Nephron (organoid): ENCODE results near the gene RASGEF1B.

ENCODE experiments used
- H3K27ac Mint-ChIP-seq, 3 experiments: 2 replicates each; pipeline ENCODE4 v1.8.0; 2020; ENCODE audit warnings: mixed read lengths in 3 of 3, mild to moderate bottlenecking in 2 of 3, moderate library complexity in 1 of 3
- H3K27me3 Mint-ChIP-seq: 2 replicates; pipeline ENCODE4 v1.8.0; 2021; ENCODE audit warnings: low read depth, mild to moderate bottlenecking, moderate library complexity, mixed read lengths
- H3K36me3 Mint-ChIP-seq: 2 replicates; pipeline ENCODE4 v1.8.0; 2020; ENCODE audit warnings: low read depth, mixed read lengths
- H3K4me1 Mint-ChIP-seq: 2 replicates; pipeline ENCODE4 v1.8.0; 2020; ENCODE audit warnings: mixed read lengths
- H3K4me3 Mint-ChIP-seq, 3 experiments: 2 replicates each; pipeline ENCODE4 v1.8.0; 2020; ENCODE audit warnings: mild to moderate bottlenecking in 3 of 3, mixed read lengths in 3 of 3, moderate library complexity in 2 of 3
- H3K9me3 Mint-ChIP-seq: 2 replicates; pipeline ENCODE4 v1.8.0; 2020; ENCODE audit warnings: mixed read lengths
- CTCF ChIP-seq, 3 experiments: fragments of 200-600 bp; sonication (generic); IDR thresholded peaks; one replicate each; pipeline ENCODE4 v1.5.0; 2021; ENCODE audit warnings: antibody characterized with exemption in 3 of 3; ENCODE audit not compliant: unreplicated experiment in 3 of 3

The RASGEF1B gene

DNA sequence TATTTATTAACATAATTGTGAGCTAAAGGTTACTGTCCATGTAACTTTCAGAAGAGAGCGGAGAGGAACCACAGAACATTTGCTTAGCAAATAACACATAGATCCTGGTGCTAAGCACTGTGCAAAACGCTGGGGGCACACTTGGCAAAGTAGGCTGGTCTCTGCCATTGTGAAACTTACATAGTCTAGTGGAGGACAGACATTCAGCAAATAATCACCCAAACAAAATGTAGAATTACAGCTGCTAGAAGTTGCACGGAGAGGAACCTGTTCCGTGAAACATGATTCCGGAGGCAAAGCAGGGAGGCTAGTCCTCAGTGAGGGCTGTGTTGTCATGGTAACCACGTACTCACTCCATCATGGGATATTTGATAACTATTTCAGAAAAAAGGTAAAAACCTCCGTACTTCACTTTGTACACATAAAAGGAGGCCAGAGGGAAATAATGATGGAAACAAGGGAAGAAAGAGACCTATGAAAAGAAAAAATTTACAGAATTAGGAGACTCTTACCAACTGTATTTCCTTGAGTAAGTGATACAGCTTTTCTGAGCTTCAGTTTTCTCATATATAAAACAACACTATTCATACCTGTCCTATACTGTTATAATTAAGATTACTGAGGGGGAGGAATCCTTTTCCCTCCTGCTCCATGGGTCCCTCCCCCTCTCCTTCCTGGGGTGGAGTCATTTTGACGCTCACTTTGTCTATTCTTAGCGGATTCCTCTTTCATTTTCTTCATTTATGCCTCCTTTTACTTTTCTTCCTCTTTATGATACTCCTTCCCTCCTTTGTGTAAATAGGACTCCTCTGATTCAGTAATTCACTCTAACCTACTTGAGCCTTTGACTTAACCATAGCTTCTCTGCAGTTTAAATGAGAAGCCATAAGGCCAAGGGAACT is 825 bp upstream of the RASGEF1B start:
- TF ChIP-seq CTCF (IDR thresholded peaks at IDR 0.05; ENCODE audit: unreplicated experiment in 3 of 3): peak in 2 of 3 experiments; percentile 27 to 31
- H3K9me3 Mint-ChIP-seq: no peaks in the 10 kb centered on the region
- peaks cover 30% of the 10 kb centered on the region for H3K4me1 Mint-ChIP-seq
- H3K27ac Mint-ChIP-seq: peak overlapping the region; percentile 69 to 91 (median 83)
- H3K4me3 Mint-ChIP-seq: peak overlapping the region; percentile 86 to 90 (median 88)
- H3K27me3 Mint-ChIP-seq: peaks cover 10% of the 10 kb centered on the region
- no peaks in the 10 kb centered on the region for H3K36me3 Mint-ChIP-seq

DNA sequence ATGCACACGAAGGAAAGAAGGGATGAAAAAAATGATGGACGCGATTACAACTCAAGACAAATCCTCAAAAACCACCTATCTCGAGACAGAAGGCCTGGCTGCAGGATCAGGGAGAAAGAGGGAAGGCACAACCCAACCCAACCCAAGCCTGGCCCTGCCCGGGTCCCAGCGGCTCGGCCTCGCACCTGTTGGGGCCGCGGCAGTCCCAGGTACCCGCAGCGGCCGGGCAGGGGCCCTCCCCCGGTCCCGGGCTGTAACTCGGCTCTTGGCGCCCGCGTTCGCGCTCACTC is 464 bp downstream of the RASGEF1B start:
- Mint-ChIP-seq H3K4me1 (peaks cover 35% of the 10 kb centered on the region), H3K4me3 (peak overlapping the region; percentile 86 to 96 (median 92)), H3K36me3 (no peaks in the 10 kb centered on the region), H3K27ac (peak overlapping the region; percentile 73 to 87 (median 81)), H3K27me3 (peaks cover 10% of the 10 kb centered on the region), H3K9me3 (no peaks in the 10 kb centered on the region)
- TF ChIP-seq CTCF (IDR thresholded peaks at IDR 0.05; ENCODE audit: unreplicated experiment in 3 of 3): no peak

- H3K27ac Mint-ChIP-seq: peak overlapping the region; percentile 73 to 87 (median 81)
- H3K4me3 Mint-ChIP-seq: peak overlapping the region; percentile 86 to 96 (median 92)
- no peak for TF ChIP-seq CTCF (IDR thresholded peaks at IDR 0.05; ENCODE audit: unreplicated experiment in 3 of 3)
- peaks cover 41% of the 10 kb centered on the region for H3K4me1 Mint-ChIP-seq
- H3K27me3 Mint-ChIP-seq: peaks cover 5% of the 10 kb centered on the region
- no peaks in the 10 kb centered on the region for H3K9me3 Mint-ChIP-seq
- no peaks in the 10 kb centered on the region for H3K36me3 Mint-ChIP-seq
Observed at GRCh38 chr4:81470456-81471297, 1.0 kb downstream of the RASGEF1B start.

DNA sequence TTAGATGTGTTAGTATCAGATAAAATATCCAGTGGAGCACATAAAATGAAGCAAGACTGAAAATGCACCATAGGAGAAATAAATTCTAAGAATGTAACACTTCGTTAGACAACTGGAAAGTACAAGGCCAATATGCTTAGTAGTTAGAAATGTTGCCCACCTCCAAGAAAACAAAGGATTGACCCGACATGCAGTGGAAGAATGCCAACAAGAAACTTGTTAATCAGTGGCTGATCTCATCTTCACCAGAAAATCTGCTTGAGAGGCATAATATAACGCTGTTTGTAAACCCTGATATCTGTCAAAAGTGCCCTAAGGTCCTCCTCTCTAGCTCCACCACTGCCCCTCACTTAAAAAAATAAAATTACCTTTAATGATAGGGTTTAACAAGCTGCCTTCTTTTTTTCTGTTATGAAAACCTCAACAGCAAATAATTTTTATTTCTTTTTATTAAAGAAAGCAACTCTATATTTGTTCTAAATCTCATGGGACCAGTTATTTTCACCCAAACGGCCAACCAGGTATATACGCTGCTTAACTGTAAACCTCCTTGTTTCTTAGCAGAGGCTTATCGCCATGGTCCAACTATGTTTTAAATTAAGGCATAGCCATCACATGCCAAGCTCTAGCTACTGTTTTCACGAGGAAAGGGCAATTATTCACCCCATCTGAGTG is 1.8 kb downstream of the RASGEF1B start:
- Mint-ChIP-seq H3K4me1 (peaks cover 49% of the 10 kb centered on the region), H3K9me3 (no peaks in the 10 kb centered on the region), H3K36me3 (no peaks in the 10 kb centered on the region), H3K27me3 (peaks cover 5% of the 10 kb centered on the region), H3K4me3 (peak overlapping the region; percentile 86 to 96 (median 92)), H3K27ac (peak overlapping the region; percentile 73 to 87 (median 81))
- no peak for TF ChIP-seq CTCF (IDR thresholded peaks at IDR 0.05; ENCODE audit: unreplicated experiment in 3 of 3)

- no peak for TF ChIP-seq CTCF (IDR thresholded peaks at IDR 0.05; ENCODE audit: unreplicated experiment in 3 of 3)
- Mint-ChIP-seq H3K9me3 (no peaks in the 10 kb centered on the region), H3K27ac (no peak overlapping the region), H3K4me3 (peak overlapping the region; percentile 14 to 35 (median 28)), H3K27me3 (peaks cover 5% of the 10 kb centered on the region), H3K36me3 (no peaks in the 10 kb centered on the region), H3K4me1 (peaks cover 55% of the 10 kb centered on the region)
Observed at GRCh38 chr4:81468678-81469077, 3.0 kb downstream of the RASGEF1B start.
